GM10266 (cell line): Measurements from ENCODE around the gene MOGAT3.
A peak's percentile ranks its signal among the peaks of the same experiment; 100 is the strongest.

Source experiments
- DNase-seq: peaks from one replicate; pipeline ENCODE4 v3.0.0; 2012; ENCODE audit errors: extremely low spot score
- TF ChIP-seq, protein P1 (sequence below): IDR thresholded peaks from 2 replicates; pipeline ENCODE4 v1.5.1; 2012; ENCODE audit warnings: mild to moderate bottlenecking, low read depth; ENCODE audit not compliant: control insufficient read depth, insufficient read depth; ENCODE audit errors: missing control alignments

MOGAT3 gene

GRCh38 chr7:101161692-101162471 is 39.0 kb downstream of the MOGAT3 start:
- TF ChIP-seq, protein P1, sequence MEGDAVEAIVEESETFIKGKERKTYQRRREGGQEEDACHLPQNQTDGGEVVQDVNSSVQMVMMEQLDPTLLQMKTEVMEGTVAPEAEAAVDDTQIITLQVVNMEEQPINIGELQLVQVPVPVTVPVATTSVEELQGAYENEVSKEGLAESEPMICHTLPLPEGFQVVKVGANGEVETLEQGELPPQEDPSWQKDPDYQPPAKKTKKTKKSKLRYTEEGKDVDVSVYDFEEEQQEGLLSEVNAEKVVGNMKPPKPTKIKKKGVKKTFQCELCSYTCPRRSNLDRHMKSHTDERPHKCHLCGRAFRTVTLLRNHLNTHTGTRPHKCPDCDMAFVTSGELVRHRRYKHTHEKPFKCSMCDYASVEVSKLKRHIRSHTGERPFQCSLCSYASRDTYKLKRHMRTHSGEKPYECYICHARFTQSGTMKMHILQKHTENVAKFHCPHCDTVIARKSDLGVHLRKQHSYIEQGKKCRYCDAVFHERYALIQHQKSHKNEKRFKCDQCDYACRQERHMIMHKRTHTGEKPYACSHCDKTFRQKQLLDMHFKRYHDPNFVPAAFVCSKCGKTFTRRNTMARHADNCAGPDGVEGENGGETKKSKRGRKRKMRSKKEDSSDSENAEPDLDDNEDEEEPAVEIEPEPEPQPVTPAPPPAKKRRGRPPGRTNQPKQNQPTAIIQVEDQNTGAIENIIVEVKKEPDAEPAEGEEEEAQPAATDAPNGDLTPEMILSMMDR, result no peak
- no peak for DNase-seq

GRCh38 chr7:101160910-101161309 is 39.9 kb downstream of the MOGAT3 start:
- no peak for DNase-seq

GRCh38 chr7:101159696-101160674 is 40.9 kb downstream of the MOGAT3 start:
- TF ChIP-seq, protein P1, result no peak
- no peak for DNase-seq

More at GRCh38 chr7:101160910-101161309, 39.9 kb downstream of the MOGAT3 start:
- TF ChIP-seq, protein P1, result no peak

GRCh38 chr7:101156866-101157589 is 43.8 kb downstream of the MOGAT3 start:
- peak; percentile 5 for DNase-seq
- TF ChIP-seq, protein P1, result no peak

- TF ChIP-seq, protein P1, result no peak
- DNase-seq, result peak; percentile 7
Measured at GRCh38 chr7:101156277-101156676, 44.6 kb downstream of the MOGAT3 start.

DNA sequence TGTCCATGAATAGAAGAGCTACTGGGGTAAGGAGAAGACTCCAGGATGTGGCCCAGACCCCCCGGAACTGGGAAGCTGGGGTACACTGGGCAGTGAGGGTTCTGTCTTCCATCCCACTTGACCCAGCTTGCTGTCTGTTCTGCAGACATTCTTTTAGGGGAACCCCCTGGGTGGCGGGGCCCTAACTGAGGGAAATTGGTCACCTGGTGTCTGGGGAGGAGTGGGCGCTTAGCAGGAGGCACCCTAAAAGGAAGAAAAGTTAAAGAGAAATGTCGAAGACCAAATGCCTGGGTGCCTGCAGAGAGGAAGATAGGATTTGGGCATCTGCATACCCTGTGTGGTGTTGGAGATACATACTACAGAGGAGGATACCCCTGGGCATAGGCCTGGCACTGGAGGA is 45.5 kb downstream of the MOGAT3 start:
- TF ChIP-seq, protein P1, result no peak
- peak; percentile 51 for DNase-seq
